OCI-LY1 (cell line): ENCODE data around the gene RPS6KA2.

ENCODE experiments used
- EZH2 ChIP-seq: fragments of 200-600 bp; sonication (generic), shearing (Covaris generic); IDR thresholded peaks from 2 replicates; pipeline ENCODE4 v1.8.0; 2017; ENCODE audit warnings: borderline replicate concordance, mixed run types, mild to moderate bottlenecking, antibody characterized with exemption, low read length, moderate library complexity, mixed read lengths
- TF ChIP-seq, protein P1 (sequence below): fragments of 200-600 bp; sonication (generic), shearing (Covaris generic); IDR thresholded peaks from 2 replicates; pipeline ENCODE4 v1.5.1; 2017; ENCODE audit warnings: mild to moderate bottlenecking, antibody characterized with exemption, low read length, moderate library complexity, mixed read lengths

DNA sequence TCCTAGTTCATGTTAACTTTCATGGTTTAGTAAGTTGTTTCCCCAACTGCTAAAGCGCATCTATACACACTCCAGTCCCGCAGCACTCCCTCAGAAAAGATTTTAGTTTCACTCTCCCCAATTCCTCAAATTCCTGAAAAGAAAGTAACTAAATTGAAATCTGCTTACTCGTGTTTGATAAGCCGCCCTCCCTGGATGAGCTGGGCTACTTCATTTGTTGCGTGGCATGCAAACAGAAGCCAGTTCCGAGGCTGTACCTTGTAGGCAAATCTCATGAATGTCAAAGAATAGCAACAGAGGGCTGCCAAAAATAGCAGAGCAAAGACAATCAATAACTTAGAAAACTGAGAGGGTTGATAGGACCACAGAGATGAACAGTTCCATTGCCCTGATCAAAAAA, 261.2 kb downstream of the RPS6KA2 start:
- TF ChIP-seq, protein P1, sequence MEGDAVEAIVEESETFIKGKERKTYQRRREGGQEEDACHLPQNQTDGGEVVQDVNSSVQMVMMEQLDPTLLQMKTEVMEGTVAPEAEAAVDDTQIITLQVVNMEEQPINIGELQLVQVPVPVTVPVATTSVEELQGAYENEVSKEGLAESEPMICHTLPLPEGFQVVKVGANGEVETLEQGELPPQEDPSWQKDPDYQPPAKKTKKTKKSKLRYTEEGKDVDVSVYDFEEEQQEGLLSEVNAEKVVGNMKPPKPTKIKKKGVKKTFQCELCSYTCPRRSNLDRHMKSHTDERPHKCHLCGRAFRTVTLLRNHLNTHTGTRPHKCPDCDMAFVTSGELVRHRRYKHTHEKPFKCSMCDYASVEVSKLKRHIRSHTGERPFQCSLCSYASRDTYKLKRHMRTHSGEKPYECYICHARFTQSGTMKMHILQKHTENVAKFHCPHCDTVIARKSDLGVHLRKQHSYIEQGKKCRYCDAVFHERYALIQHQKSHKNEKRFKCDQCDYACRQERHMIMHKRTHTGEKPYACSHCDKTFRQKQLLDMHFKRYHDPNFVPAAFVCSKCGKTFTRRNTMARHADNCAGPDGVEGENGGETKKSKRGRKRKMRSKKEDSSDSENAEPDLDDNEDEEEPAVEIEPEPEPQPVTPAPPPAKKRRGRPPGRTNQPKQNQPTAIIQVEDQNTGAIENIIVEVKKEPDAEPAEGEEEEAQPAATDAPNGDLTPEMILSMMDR = no peak
- no peak for TF ChIP-seq EZH2
